WTC11 (cell line): Measurements from ENCODE around the gene KRT40. TPM values are rescaled to one million over a fixed set of nuclear protein-coding genes. Genes with fewer than 3 reads are reported as not detected.

ENCODE experiments used
- ATAC-seq: fragments of 200-7000 bp; cut with Tn5 transposase; 2 replicates; pipeline ENCODE4 v1.10.0; 2021; ENCODE audit warnings: mild to moderate bottlenecking, moderate library complexity
- CTCF ChIA-PET: fragments of 300-600 bp; sonication (Branson Sonifier 250); formaldehyde crosslinking; loops from one replicate; lab custom pipeline; 2021; ENCODE audit warnings: antibody characterized with exemption; lab: Charles Lee
- POLR2A ChIA-PET: fragments of 350-600 bp; sonication (Branson Sonifier 250); formaldehyde crosslinking; loops from one replicate; lab custom pipeline; 2021; ENCODE audit warnings: antibody characterized with exemption; lab: Charles Lee
- DNase-seq: peaks from one replicate; pipeline ENCODE4 v3.0.0; 2021; ENCODE audit warnings: low spot score
- H3K27ac Mint-ChIP-seq: 2 replicates; pipeline ENCODE4 v1.8.0; 2021; ENCODE audit warnings: mixed read lengths
- H3K27me3 Mint-ChIP-seq: 2 replicates; pipeline ENCODE4 v1.8.0; 2021; ENCODE audit warnings: low read depth, mild to moderate bottlenecking, moderate library complexity, mixed read lengths
- H3K36me3 Mint-ChIP-seq: 2 replicates; pipeline ENCODE4 v1.8.0; 2021; ENCODE audit warnings: mixed read lengths
- H3K4me1 Mint-ChIP-seq: 2 replicates; pipeline ENCODE4 v1.8.0; 2022; ENCODE audit warnings: mixed read lengths
- H3K4me3 Mint-ChIP-seq: 2 replicates; pipeline ENCODE4 v1.8.0; 2021; ENCODE audit warnings: mild to moderate bottlenecking, moderate library complexity, mixed read lengths
- H3K9me3 Mint-ChIP-seq: 2 replicates; pipeline ENCODE4 v1.8.0; 2021; ENCODE audit warnings: mixed read lengths
- CBFB ChIP-seq: sonication (generic); formaldehyde crosslinking; IDR thresholded peaks from 2 replicates; pipeline ENCODE4 v1.8.1; 2022; ENCODE audit warnings: mild to moderate bottlenecking, low read depth, missing genetic modification reagents
- CREM ChIP-seq: sonication (generic); formaldehyde crosslinking; IDR thresholded peaks from 2 replicates; pipeline ENCODE4 v1.8.1; 2022; ENCODE audit warnings: mild to moderate bottlenecking, missing genetic modification reagents, moderate library complexity
- ELF4 ChIP-seq: sonication (generic); formaldehyde crosslinking; IDR thresholded peaks from 2 replicates; pipeline ENCODE4 v1.8.1; 2022; ENCODE audit warnings: low read depth, mild to moderate bottlenecking, moderate library complexity, missing genetic modification reagents
- ETV6 ChIP-seq: sonication (generic); formaldehyde crosslinking; IDR thresholded peaks from 2 replicates; pipeline ENCODE4 v1.8.1; 2022; ENCODE audit warnings: mild to moderate bottlenecking, missing genetic modification reagents
- FOXJ3 ChIP-seq: sonication (generic); formaldehyde crosslinking; IDR thresholded peaks from 2 replicates; pipeline ENCODE4 v1.9.0; 2021; ENCODE audit warnings: missing genetic modification reagents, mild to moderate bottlenecking, borderline replicate concordance
- FOXK1 ChIP-seq: sonication (generic); formaldehyde crosslinking; IDR thresholded peaks from 2 replicates; pipeline ENCODE4 v1.8.0; 2022; ENCODE audit warnings: mild to moderate bottlenecking, moderate library complexity, missing genetic modification reagents
- HMGXB4 ChIP-seq: sonication (generic); formaldehyde crosslinking; IDR thresholded peaks from 2 replicates; pipeline ENCODE4 v1.8.1; 2023; ENCODE audit warnings: mild to moderate bottlenecking, moderate library complexity, missing genetic modification reagents
- KAT7 ChIP-seq: sonication (generic); formaldehyde crosslinking; IDR thresholded peaks from 2 replicates; pipeline ENCODE4 v1.8.1; 2023; ENCODE audit warnings: missing genetic modification reagents, mild to moderate bottlenecking, borderline replicate concordance
- NFE2L1 ChIP-seq: sonication (generic); formaldehyde crosslinking; IDR thresholded peaks from 2 replicates; pipeline ENCODE4 v1.8.1; 2023; ENCODE audit warnings: missing genetic modification reagents
- SMAD3 ChIP-seq: sonication (generic); formaldehyde crosslinking; IDR thresholded peaks from 2 replicates; pipeline ENCODE4 v1.8.0; 2022; ENCODE audit warnings: missing genetic modification reagents, mild to moderate bottlenecking, borderline replicate concordance
- SP1 ChIP-seq: sonication (generic); formaldehyde crosslinking; conservative IDR thresholded peaks from 2 replicates; pipeline ENCODE4 v1.8.1; 2022; ENCODE audit warnings: missing genetic modification reagents
- STAT6 ChIP-seq: sonication (generic); formaldehyde crosslinking; conservative IDR thresholded peaks from 2 replicates; pipeline ENCODE4 v1.8.1; 2023; ENCODE audit warnings: mild to moderate bottlenecking, low read depth, missing genetic modification reagents, moderate library complexity
- TEAD1 ChIP-seq: sonication (generic); formaldehyde crosslinking; IDR thresholded peaks from 2 replicates; pipeline ENCODE4 v1.8.0; 2022; ENCODE audit warnings: mild to moderate bottlenecking, missing genetic modification reagents
- ZBTB43 ChIP-seq: sonication (generic); formaldehyde crosslinking; IDR thresholded peaks from 2 replicates; pipeline ENCODE4 v1.8.1; 2023; ENCODE audit warnings: mild to moderate bottlenecking, missing genetic modification reagents
- ZNF138 ChIP-seq: sonication (generic); formaldehyde crosslinking; conservative IDR thresholded peaks from 2 replicates; pipeline ENCODE4 v1.8.1; 2022; ENCODE audit warnings: mild to moderate bottlenecking, moderate library complexity, missing genetic modification reagents
- ZNF263 ChIP-seq: sonication (generic); formaldehyde crosslinking; IDR thresholded peaks from 2 replicates; pipeline ENCODE4 v1.8.1; 2022; ENCODE audit warnings: low read depth, mild to moderate bottlenecking, moderate library complexity, missing genetic modification reagents
- ZNF317 ChIP-seq: sonication (generic); formaldehyde crosslinking; IDR thresholded peaks from 2 replicates; pipeline ENCODE4 v1.8.1; 2023; ENCODE audit warnings: low read depth, mild to moderate bottlenecking, moderate library complexity, missing genetic modification reagents, borderline replicate concordance
- ZNF423 ChIP-seq: fragments of 250-450 bp; sonication (Bioruptor Pico); IDR thresholded peaks from 2 replicates; pipeline ENCODE4 v2.1.2; 2022; ENCODE audit warnings: mild to moderate bottlenecking, moderate library complexity
- total RNA-seq: library from RNA; stranded (reverse); gene quantifications from 3 replicates; pipeline ENCODE4 v1.2.3, GENCODE V29; 2021
- TF ChIP-seq, protein P1 (sequence below): sonication (generic); formaldehyde crosslinking; IDR thresholded peaks from 2 replicates; pipeline ENCODE4 v1.8.1; 2022; ENCODE audit warnings: mild to moderate bottlenecking, moderate library complexity, missing genetic modification reagents
- TF ChIP-seq, protein P2 (sequence below): sonication (generic); formaldehyde crosslinking; IDR thresholded peaks from 2 replicates; pipeline ENCODE4 v1.8.1; 2023; ENCODE audit warnings: mild to moderate bottlenecking, missing genetic modification reagents, moderate library complexity
- TF ChIP-seq, protein P3 (sequence below): fragments of 250-450 bp; sonication (Bioruptor Pico); IDR thresholded peaks from 2 replicates; pipeline ENCODE4 v2.1.2; 2022; ENCODE audit warnings: mild to moderate bottlenecking, moderate library complexity
- TF ChIP-seq, protein P4 (sequence below): sonication (generic); formaldehyde crosslinking; IDR thresholded peaks from 2 replicates; pipeline ENCODE4 v1.8.1; 2022; ENCODE audit warnings: mild to moderate bottlenecking, missing genetic modification reagents, moderate library complexity, borderline replicate concordance

Gene KRT40
- total RNA-seq, 1 experiment from 2014 or later, result not detected

DNA sequence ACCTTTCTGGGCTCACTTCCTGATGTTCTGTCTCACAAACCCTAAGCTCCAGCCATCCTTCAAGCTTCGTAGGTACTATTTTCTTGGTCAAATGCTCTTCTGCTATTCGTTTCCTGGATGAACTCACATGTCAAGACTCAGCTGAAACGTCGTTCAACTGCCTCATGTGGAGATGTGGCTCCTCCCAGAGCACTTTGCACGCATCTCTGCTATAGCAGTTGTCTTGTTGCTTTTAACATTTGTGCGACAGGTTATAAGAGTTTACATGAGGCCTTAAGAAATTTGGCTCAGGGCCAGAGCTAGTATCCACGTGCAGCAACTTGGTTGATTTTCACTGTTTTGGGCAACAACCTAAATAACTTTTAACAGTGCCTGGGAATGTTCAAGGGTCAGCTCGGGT lies 2.8 kb upstream of the KRT40 start:
- CTCF ChIA-PET, result interaction anchor here (0.5 kb wide), 1 partner anchor 630 kb away, joined by 3 read pairs; no protein-coding TSS in a partner anchor
- no peaks in the 10 kb centered on the region for H3K27me3 Mint-ChIP-seq
- DNase-seq, result no peak
- POLR2A ChIA-PET, result no interaction called here
- H3K27ac Mint-ChIP-seq, result no peak overlapping the region
- peaks cover 11% of the 10 kb centered on the region for H3K9me3 Mint-ChIP-seq
- H3K4me1 Mint-ChIP-seq, result peaks cover 2% of the 10 kb centered on the region; the same call in 1 of the 2 replicates
- TF ChIP-seq ZNF138, result no peak
- TF ChIP-seq FOXJ3, result no peak
- TF ChIP-seq ZNF263 (CRISPR knock-in tag), result no peak
- TF ChIP-seq KAT7, result no peak
- no peak for TF ChIP-seq HMGXB4 (CRISPR knock-in tag)
- TF ChIP-seq, protein P1, sequence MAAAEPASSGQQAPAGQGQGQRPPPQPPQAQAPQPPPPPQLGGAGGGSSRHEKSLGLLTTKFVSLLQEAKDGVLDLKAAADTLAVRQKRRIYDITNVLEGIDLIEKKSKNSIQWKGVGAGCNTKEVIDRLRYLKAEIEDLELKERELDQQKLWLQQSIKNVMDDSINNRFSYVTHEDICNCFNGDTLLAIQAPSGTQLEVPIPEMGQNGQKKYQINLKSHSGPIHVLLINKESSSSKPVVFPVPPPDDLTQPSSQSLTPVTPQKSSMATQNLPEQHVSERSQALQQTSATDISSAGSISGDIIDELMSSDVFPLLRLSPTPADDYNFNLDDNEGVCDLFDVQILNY, result no peak
- TF ChIP-seq ZNF317 (CRISPR knock-in tag), result no peak
- no peak for TF ChIP-seq STAT6
- TF ChIP-seq CREM (CRISPR knock-in tag), result no peak
- TF ChIP-seq, protein P2, sequence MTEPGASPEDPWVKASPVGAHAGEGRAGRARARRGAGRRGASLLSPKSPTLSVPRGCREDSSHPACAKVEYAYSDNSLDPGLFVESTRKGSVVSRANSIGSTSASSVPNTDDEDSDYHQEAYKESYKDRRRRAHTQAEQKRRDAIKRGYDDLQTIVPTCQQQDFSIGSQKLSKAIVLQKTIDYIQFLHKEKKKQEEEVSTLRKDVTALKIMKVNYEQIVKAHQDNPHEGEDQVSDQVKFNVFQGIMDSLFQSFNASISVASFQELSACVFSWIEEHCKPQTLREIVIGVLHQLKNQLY (CRISPR knock-in tag), result no peak
- TF ChIP-seq, protein P3, sequence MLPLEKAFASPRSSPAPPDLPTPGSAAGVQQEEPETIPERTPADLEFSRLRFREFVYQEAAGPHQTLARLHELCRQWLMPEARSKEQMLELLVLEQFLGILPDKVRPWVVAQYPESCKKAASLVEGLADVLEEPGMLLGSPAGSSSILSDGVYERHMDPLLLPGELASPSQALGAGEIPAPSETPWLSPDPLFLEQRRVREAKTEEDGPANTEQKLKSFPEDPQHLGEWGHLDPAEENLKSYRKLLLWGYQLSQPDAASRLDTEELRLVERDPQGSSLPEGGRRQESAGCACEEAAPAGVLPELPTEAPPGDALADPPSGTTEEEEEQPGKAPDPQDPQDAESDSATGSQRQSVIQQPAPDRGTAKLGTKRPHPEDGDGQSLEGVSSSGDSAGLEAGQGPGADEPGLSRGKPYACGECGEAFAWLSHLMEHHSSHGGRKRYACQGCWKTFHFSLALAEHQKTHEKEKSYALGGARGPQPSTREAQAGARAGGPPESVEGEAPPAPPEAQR (CRISPR knock-in tag), result no peak
- TF ChIP-seq SMAD3 (CRISPR knock-in tag), result no peak
- no peak for TF ChIP-seq CBFB (CRISPR knock-in tag)
- TF ChIP-seq ELF4 (CRISPR knock-in tag), result no peak
- no peak for TF ChIP-seq ZBTB43 (CRISPR knock-in tag)
- no peak for TF ChIP-seq NFE2L1
- TF ChIP-seq SP1 (CRISPR knock-in tag), result no peak
- TF ChIP-seq, all 79 proteins: peak for 0
- H3K36me3 Mint-ChIP-seq, result no peaks in the 10 kb centered on the region
- H3K4me3 Mint-ChIP-seq, result no peak overlapping the region
- ATAC-seq, result no peak

DNA sequence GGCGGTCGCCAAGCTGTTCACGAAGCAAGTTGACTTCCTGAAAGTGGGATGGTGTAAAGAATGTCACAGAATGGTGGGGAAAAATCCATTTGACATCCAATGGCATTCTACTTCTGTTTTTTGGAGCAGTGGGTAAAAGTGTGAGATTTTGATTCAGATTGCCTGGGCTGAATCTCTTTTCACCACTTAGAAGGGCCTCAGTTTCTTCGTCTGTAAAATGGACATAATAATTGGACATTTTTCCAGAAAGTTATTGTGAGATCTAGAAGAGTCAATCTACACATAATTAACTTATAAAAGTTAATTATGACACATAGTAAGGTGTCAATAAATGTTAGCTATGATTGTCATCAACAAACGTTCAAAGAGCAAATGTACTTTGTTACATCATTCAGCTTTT lies 3.0 kb downstream of the KRT40 start:
- TF ChIP-seq TEAD1 (CRISPR knock-in tag), result no peak
- TF ChIP-seq FOXK1, result no peak
- TF ChIP-seq STAT6, result no peak
- TF ChIP-seq ZNF423 (CRISPR knock-in tag), result no peak
- TF ChIP-seq ETV6, result no peak
- TF ChIP-seq FOXJ3, result no peak
- TF ChIP-seq CREM (CRISPR knock-in tag), result no peak
- TF ChIP-seq, protein P4, sequence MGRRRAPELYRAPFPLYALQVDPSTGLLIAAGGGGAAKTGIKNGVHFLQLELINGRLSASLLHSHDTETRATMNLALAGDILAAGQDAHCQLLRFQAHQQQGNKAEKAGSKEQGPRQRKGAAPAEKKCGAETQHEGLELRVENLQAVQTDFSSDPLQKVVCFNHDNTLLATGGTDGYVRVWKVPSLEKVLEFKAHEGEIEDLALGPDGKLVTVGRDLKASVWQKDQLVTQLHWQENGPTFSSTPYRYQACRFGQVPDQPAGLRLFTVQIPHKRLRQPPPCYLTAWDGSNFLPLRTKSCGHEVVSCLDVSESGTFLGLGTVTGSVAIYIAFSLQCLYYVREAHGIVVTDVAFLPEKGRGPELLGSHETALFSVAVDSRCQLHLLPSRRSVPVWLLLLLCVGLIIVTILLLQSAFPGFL (CRISPR knock-in tag), result no peak
- Mint-ChIP-seq H3K4me1 (peaks cover 15% of the 10 kb centered on the region), H3K4me3 (no peak overlapping the region), H3K27me3 (no peaks in the 10 kb centered on the region), H3K27ac (no peak overlapping the region), H3K36me3 (no peaks in the 10 kb centered on the region), H3K9me3 (no peaks in the 10 kb centered on the region)
- ATAC-seq (no peak), DNase-seq (no peak)
- ChIA-PET CTCF (interaction anchor here (1.0 kb wide), 1 partner anchor 567 kb away, joined by 3 read pairs; no protein-coding TSS in a partner anchor), POLR2A (interaction anchor here (0.5 kb wide), 1 partner anchor 58 kb away, joined by 5 read pairs; no protein-coding TSS in a partner anchor)
